IPS-NIHi7 (cell line): Measurements from ENCODE around the gene CDH24.
A peak's percentile ranks its signal among the peaks of the same experiment; 100 is the strongest.

Source experiments
- DNase-seq: peaks from one replicate; pipeline ENCODE4 v3.0.0; 2012; ENCODE audit warnings: mixed read lengths; ENCODE audit errors: extremely low spot score

CDH24 gene

GRCh38 chr14:23060536-23061260 lies 3.4 kb upstream of the CDH24 start:
- DNase-seq: no peak

GRCh38 chr14:23058654-23059504 lies 1.6 kb upstream of the CDH24 start:
- DNase-seq: no peak

- DNase-seq: peak; percentile 89
These were observed 685 bp upstream of the CDH24 start for GRCh38 chr14:23057757-23058653.

- peak; percentile 88 for DNase-seq
These were observed 970 bp downstream of the CDH24 start for GRCh38 chr14:23056145-23056955.

- DNase-seq: no peak
These were observed 1.6 kb downstream of the CDH24 start for GRCh38 chr14:23055621-23056144.

GRCh38 chr14:23055147-23055550 lies 2.2 kb downstream of the CDH24 start:
- no peak for DNase-seq

- DNase-seq: no peak
These were observed 3.1 kb downstream of the CDH24 start for GRCh38 chr14:23054000-23054811.

- DNase-seq: no peak
These were observed 3.9 kb downstream of the CDH24 start for GRCh38 chr14:23053426-23053825.

- no peak for DNase-seq
These were observed 4.6 kb downstream of the CDH24 start for GRCh38 chr14:23052671-23053070.

GRCh38 chr14:23052182-23052623 lies 5.1 kb downstream of the CDH24 start:
- DNase-seq: peak; percentile 72

GRCh38 chr14:23051141-23052057 lies 5.9 kb downstream of the CDH24 start:
- DNase-seq: no peak

- no peak for DNase-seq
These were observed 8.3 kb downstream of the CDH24 start for GRCh38 chr14:23049011-23049410.

GRCh38 chr14:23047751-23048693 lies 9.3 kb downstream of the CDH24 start:
- DNase-seq: no peak

- DNase-seq: no peak
These were observed 10.2 kb downstream of the CDH24 start for GRCh38 chr14:23047034-23047634.

GRCh38 chr14:23045419-23046357 lies 11.6 kb downstream of the CDH24 start:
- no peak for DNase-seq

- no peak for DNase-seq
These were observed 12.5 kb downstream of the CDH24 start for GRCh38 chr14:23044840-23045239.
